Uterus (tissue), 2 donors: ENCODE measurements around the gene HASPIN.

Source experiments
- POLR2A ChIP-seq, 2 donors: fragments of 450-650 bp; IDR thresholded peaks; one replicate each; pipeline ENCODE4 v1.6.1; 2016; ENCODE audit warnings: antibody characterized with exemption in 2 of 2, mild to moderate bottlenecking in 1 of 2, moderate library complexity in 1 of 2
- TF ChIP-seq, protein P1 (sequence below), 4 experiments: fragments of 200-600 bp in 2 of 4; fragments of 450-650 bp in 2 of 4; sonication (generic) in 2 of 4; IDR thresholded peaks; one replicate each; pipeline ENCODE4 v1.5.1; 2016 to 2019; ENCODE audit warnings: antibody characterized with exemption in 4 of 4, mild to moderate bottlenecking in 2 of 4, moderate library complexity in 1 of 4

DNA sequence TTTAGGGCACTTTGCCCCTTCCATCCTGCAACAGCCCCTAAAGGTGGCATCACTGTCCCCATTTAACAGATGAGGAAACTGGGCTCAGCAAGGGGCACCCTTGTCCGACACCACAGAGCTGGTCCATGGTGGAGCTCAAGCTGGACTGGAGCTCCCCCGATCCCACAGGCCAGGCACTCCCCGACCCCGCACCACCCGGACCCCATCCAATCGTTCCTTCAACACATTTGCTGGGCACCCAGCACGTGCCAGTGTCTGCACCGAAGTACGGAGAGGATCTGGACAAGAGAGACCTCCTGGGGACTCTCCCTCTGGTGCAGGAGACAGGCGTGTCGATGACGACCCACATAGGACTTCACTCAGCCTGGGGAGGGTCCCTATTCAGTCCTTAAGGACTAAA, 41.7 kb upstream of the HASPIN start:
- TF ChIP-seq POLR2A (IDR thresholded peaks at IDR 0.05), result no peak
- TF ChIP-seq, protein P1, sequence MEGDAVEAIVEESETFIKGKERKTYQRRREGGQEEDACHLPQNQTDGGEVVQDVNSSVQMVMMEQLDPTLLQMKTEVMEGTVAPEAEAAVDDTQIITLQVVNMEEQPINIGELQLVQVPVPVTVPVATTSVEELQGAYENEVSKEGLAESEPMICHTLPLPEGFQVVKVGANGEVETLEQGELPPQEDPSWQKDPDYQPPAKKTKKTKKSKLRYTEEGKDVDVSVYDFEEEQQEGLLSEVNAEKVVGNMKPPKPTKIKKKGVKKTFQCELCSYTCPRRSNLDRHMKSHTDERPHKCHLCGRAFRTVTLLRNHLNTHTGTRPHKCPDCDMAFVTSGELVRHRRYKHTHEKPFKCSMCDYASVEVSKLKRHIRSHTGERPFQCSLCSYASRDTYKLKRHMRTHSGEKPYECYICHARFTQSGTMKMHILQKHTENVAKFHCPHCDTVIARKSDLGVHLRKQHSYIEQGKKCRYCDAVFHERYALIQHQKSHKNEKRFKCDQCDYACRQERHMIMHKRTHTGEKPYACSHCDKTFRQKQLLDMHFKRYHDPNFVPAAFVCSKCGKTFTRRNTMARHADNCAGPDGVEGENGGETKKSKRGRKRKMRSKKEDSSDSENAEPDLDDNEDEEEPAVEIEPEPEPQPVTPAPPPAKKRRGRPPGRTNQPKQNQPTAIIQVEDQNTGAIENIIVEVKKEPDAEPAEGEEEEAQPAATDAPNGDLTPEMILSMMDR (IDR thresholded peaks at IDR 0.05), result no peak
